ENCODE results near the gene EPHB1. TPM values are rescaled to one million over a fixed set of nuclear protein-coding genes. Genes with fewer than 3 reads are reported as not detected.

Gene EPHB1
- total and polyA plus RNA-seq, 2 of the 13 experiments (the other 11 are each of a cell fraction or from before 2014, with no cell fraction given) = 0.07 to 0.21 TPM

GRCh38 chr3:135084976-135085375 is 289.9 kb downstream of the EPHB1 start:
- FAIRE-seq (no peak), DNase-seq (ENCODE audit: low spot score) (no peak), ATAC-seq (no peak)
- Histone ChIP-seq H3K4me1 (ENCODE audit: insufficient read depth, low read length) (no peaks in the 10 kb centered on the region), H3K9me3 (ENCODE audit: low read length) (no peaks in the 10 kb centered on the region), H3K27ac (ENCODE audit: extremely low read length, insufficient read depth, low read length) (no peak overlapping the region), H3K27me3 (ENCODE audit: control insufficient read depth in 1 of 2, insufficient read depth in 2 of 2, low read length in 2 of 2) (no peaks in the 10 kb centered on the region; a peak in 1 of 5 replicates), H4K20me1 (ENCODE audit: insufficient read depth, low read length) (no peaks in the 10 kb centered on the region), H3K36me3 (replicated peaks in 1 of 2; ENCODE audit: control insufficient read depth in 1 of 2, insufficient read depth in 2 of 2, low read length in 2 of 2) (no peaks in the 10 kb centered on the region), H2AFZ (ENCODE audit: low read length) (no peak overlapping the region), H3K4me3 (replicated peaks in 1 of 3; ENCODE audit: insufficient read depth in 1 of 3, low read depth in 2 of 3, low read length in 3 of 3) (no peak overlapping the region), H3K4me2 (ENCODE audit: low read depth, low read length) (no peak overlapping the region), H3K79me2 (ENCODE audit: insufficient read depth, low read length) (no peaks in the 10 kb centered on the region), H3K9ac (ENCODE audit: insufficient read depth, low read depth, low read length) (no peak overlapping the region)
- intact Hi-C loops (cut with micrococcal nuclease; ENCODE audit: unreplicated experiment) = no loop called here
- TF ChIP-seq ZBTB34 (CRISPR knock-in tag; IDR thresholded peaks at IDR 0.05) (no peak), ZZZ3 (CRISPR knock-in tag; IDR thresholded peaks at IDR 0.05; ENCODE audit: borderline replicate concordance) (no peak), ZNF607 (CRISPR knock-in tag; IDR thresholded peaks at IDR 0.05; ENCODE audit: borderline replicate concordance) (no peak), BCL6 (CRISPR knock-in tag; IDR thresholded peaks at IDR 0.05) (no peak), ARID2 (CRISPR knock-in tag; IDR thresholded peaks at IDR 0.05; ENCODE audit: borderline replicate concordance) (no peak)
- TF ChIP-seq, protein P1, sequence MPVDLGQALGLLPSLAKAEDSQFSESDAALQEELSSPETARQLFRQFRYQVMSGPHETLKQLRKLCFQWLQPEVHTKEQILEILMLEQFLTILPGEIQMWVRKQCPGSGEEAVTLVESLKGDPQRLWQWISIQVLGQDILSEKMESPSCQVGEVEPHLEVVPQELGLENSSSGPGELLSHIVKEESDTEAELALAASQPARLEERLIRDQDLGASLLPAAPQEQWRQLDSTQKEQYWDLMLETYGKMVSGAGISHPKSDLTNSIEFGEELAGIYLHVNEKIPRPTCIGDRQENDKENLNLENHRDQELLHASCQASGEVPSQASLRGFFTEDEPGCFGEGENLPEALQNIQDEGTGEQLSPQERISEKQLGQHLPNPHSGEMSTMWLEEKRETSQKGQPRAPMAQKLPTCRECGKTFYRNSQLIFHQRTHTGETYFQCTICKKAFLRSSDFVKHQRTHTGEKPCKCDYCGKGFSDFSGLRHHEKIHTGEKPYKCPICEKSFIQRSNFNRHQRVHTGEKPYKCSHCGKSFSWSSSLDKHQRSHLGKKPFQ (CRISPR knock-in tag; IDR thresholded peaks at IDR 0.05; ENCODE audit: insufficient replicate concordance) = no peak
- TF ChIP-seq, protein P2, sequence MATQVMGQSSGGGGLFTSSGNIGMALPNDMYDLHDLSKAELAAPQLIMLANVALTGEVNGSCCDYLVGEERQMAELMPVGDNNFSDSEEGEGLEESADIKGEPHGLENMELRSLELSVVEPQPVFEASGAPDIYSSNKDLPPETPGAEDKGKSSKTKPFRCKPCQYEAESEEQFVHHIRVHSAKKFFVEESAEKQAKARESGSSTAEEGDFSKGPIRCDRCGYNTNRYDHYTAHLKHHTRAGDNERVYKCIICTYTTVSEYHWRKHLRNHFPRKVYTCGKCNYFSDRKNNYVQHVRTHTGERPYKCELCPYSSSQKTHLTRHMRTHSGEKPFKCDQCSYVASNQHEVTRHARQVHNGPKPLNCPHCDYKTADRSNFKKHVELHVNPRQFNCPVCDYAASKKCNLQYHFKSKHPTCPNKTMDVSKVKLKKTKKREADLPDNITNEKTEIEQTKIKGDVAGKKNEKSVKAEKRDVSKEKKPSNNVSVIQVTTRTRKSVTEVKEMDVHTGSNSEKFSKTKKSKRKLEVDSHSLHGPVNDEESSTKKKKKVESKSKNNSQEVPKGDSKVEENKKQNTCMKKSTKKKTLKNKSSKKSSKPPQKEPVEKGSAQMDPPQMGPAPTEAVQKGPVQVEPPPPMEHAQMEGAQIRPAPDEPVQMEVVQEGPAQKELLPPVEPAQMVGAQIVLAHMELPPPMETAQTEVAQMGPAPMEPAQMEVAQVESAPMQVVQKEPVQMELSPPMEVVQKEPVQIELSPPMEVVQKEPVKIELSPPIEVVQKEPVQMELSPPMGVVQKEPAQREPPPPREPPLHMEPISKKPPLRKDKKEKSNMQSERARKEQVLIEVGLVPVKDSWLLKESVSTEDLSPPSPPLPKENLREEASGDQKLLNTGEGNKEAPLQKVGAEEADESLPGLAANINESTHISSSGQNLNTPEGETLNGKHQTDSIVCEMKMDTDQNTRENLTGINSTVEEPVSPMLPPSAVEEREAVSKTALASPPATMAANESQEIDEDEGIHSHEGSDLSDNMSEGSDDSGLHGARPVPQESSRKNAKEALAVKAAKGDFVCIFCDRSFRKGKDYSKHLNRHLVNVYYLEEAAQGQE (IDR thresholded peaks at IDR 0.05; ENCODE audit: borderline replicate concordance in 1 of 2, low read depth in 1 of 2, low read length in 2 of 2) = no peak
- TF ChIP-seq, protein P3, sequence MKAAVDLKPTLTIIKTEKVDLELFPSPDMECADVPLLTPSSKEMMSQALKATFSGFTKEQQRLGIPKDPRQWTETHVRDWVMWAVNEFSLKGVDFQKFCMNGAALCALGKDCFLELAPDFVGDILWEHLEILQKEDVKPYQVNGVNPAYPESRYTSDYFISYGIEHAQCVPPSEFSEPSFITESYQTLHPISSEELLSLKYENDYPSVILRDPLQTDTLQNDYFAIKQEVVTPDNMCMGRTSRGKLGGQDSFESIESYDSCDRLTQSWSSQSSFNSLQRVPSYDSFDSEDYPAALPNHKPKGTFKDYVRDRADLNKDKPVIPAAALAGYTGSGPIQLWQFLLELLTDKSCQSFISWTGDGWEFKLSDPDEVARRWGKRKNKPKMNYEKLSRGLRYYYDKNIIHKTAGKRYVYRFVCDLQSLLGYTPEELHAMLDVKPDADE (CRISPR knock-in tag; IDR thresholded peaks at IDR 0.05) = no peak
- no TSS peak for BruUV-seq (replicated peaks)
- in situ Hi-C loops (cut with HindIII; ENCODE audit: extremely low pct_ligation_motif_present, low pct_unique_long_range_greater_than_20kb) = no loop called here
- POLR2A ChIA-PET = no interaction called here
- 6% methylated on average over 3 of the region's 3 CpGs for WGBS (ENCODE audit: low lambda C conversion rate)
- CTCF ChIA-PET (ENCODE audit: low intra/inter-chr PET ratio, low total read pairs) = no interaction called here
